SK-N-SH treated with all-trans-retinoic acid at 6 μM for 48 hours (cell line): Measurements from ENCODE around the gene PRPH2.
"Not testable (repeated sequence)": the region's sequence is repeated elsewhere in the genome, so short reads cannot be mapped to it uniquely, and the experiment has no call there.

ENCODE experiments used
- ATAC-seq: fragments of 200-7000 bp; cut with Tn5 transposase; 3 replicates; pipeline ENCODE4 v1.9.1; 2020; ENCODE audit warnings: mild to moderate bottlenecking, moderate library complexity
- ARNTL ChIP-seq: fragments of 450-650 bp; formaldehyde crosslinking; IDR thresholded peaks from 2 replicates; pipeline ENCODE4 v1.5.0; 2020; ENCODE audit warnings: low read depth, mild to moderate bottlenecking, moderate library complexity, borderline replicate concordance
- BACH2 ChIP-seq: fragments of 250-450 bp; sonication (Bioruptor Pico); IDR thresholded peaks from 2 replicates; pipeline ENCODE4 v1.9.0; 2021; ENCODE audit warnings: mild to moderate bottlenecking, borderline replicate concordance
- CREB5 ChIP-seq: fragments of 250-450 bp; sonication (Bioruptor Pico); IDR thresholded peaks from 2 replicates; pipeline ENCODE4 v1.5.1; 2020; ENCODE audit warnings: low read depth, mild to moderate bottlenecking, moderate library complexity
- CSDC2 ChIP-seq: fragments of 250-450 bp; sonication (Bioruptor Pico); IDR thresholded peaks from 2 replicates; pipeline ENCODE4 v1.5.0; 2020; ENCODE audit warnings: mild to moderate bottlenecking, moderate library complexity
- CSRNP3 ChIP-seq: fragments of 250-450 bp; sonication (Bioruptor Pico); IDR thresholded peaks from 2 replicates; pipeline ENCODE4 v1.5.1; 2021; ENCODE audit warnings: mild to moderate bottlenecking, moderate library complexity
- ESRRG ChIP-seq: fragments of 250-450 bp; sonication (Bioruptor Pico); IDR thresholded peaks from 2 replicates; pipeline ENCODE4 v1.6.1; 2021; ENCODE audit warnings: mild to moderate bottlenecking
- GLIS3 ChIP-seq: fragments of 250-450 bp; sonication (Bioruptor Pico); IDR thresholded peaks from 2 replicates; pipeline ENCODE4 v1.5.0; 2020; ENCODE audit warnings: mild to moderate bottlenecking, moderate library complexity
- ISL1 ChIP-seq: fragments of 250-450 bp; sonication (Bioruptor Pico); IDR thresholded peaks from 2 replicates; pipeline ENCODE4 v2.1.2; 2022; ENCODE audit warnings: mild to moderate bottlenecking, moderate library complexity
- OSR1 ChIP-seq: fragments of 250-450 bp; sonication (Bioruptor Pico); IDR thresholded peaks from 2 replicates; pipeline ENCODE4 v1.8.0; 2022; ENCODE audit warnings: moderate library complexity, mild to moderate bottlenecking, inconsistent platforms
- PATZ1 ChIP-seq: fragments of 250-450 bp; sonication (Bioruptor Pico); IDR thresholded peaks from 2 replicates; pipeline ENCODE4 v1.8.0; 2020; ENCODE audit warnings: mild to moderate bottlenecking, moderate library complexity, borderline replicate concordance
- POU6F1 ChIP-seq: fragments of 250-450 bp; sonication (Bioruptor Pico); IDR thresholded peaks from 2 replicates; pipeline ENCODE4 v1.8.0; 2021; ENCODE audit warnings: low read depth, mild to moderate bottlenecking, moderate library complexity, borderline replicate concordance
- PPARA ChIP-seq: fragments of 250-450 bp; sonication (Bioruptor Pico); IDR thresholded peaks from 2 replicates; pipeline ENCODE4 v1.5.0; 2020; ENCODE audit warnings: mild to moderate bottlenecking, borderline replicate concordance
- RARB ChIP-seq: fragments of 250-450 bp; sonication (Bioruptor Pico); IDR thresholded peaks from 2 replicates; pipeline ENCODE4 v1.8.0; 2021; ENCODE audit warnings: mild to moderate bottlenecking, moderate library complexity
- SNAI2 ChIP-seq: fragments of 250-450 bp; sonication (Bioruptor Pico); IDR thresholded peaks from 2 replicates; pipeline ENCODE4 v1.5.0; 2020; ENCODE audit warnings: mild to moderate bottlenecking, moderate library complexity
- TCF4 ChIP-seq: fragments of 250-450 bp; sonication (Bioruptor Pico); IDR thresholded peaks from 2 replicates; pipeline ENCODE4 v1.8.0; 2021; ENCODE audit warnings: mild to moderate bottlenecking, moderate library complexity, borderline replicate concordance
- TOX ChIP-seq: fragments of 250-450 bp; sonication (Bioruptor Pico); IDR thresholded peaks from 2 replicates; pipeline ENCODE4 v1.8.0; 2021; ENCODE audit warnings: mild to moderate bottlenecking, moderate library complexity, borderline replicate concordance
- TSHZ2 ChIP-seq: fragments of 250-450 bp; sonication (Bioruptor Pico); IDR thresholded peaks from 2 replicates; pipeline ENCODE4 v1.5.0; 2020; ENCODE audit warnings: mild to moderate bottlenecking, moderate library complexity
- ZC3H10 ChIP-seq: fragments of 250-450 bp; sonication (Bioruptor Pico); IDR thresholded peaks from 2 replicates; pipeline ENCODE4 v1.5.1; 2021; ENCODE audit warnings: mild to moderate bottlenecking, moderate library complexity
- ZFP3 ChIP-seq: fragments of 250-450 bp; sonication (Bioruptor Pico); IDR thresholded peaks from 2 replicates; pipeline ENCODE4 v1.5.0; 2020; ENCODE audit warnings: mild to moderate bottlenecking, moderate library complexity
- ZFP30 ChIP-seq: fragments of 450-650 bp; formaldehyde crosslinking; IDR thresholded peaks from 2 replicates; pipeline ENCODE4 v1.5.0; 2022; ENCODE audit warnings: mild to moderate bottlenecking, moderate library complexity
- ZNF70 ChIP-seq: fragments of 450-650 bp; formaldehyde crosslinking; IDR thresholded peaks from 2 replicates; pipeline ENCODE4 v1.5.0; 2020; ENCODE audit warnings: mild to moderate bottlenecking, moderate library complexity
- ZNF8 ChIP-seq: fragments of 450-650 bp; formaldehyde crosslinking; IDR thresholded peaks from 2 replicates; pipeline ENCODE4 v1.5.0; 2020; ENCODE audit warnings: mild to moderate bottlenecking, moderate library complexity

Gene PRPH2

GRCh38 chr6:42674780-42675179, 47.6 kb downstream of the PRPH2 start:
- no peak for ATAC-seq
- TF ChIP-seq CREB5 (CRISPR knock-in tag) (no peak), CSRNP3 (no peak), BACH2 (CRISPR knock-in tag) (no peak), TOX (no peak), PPARA (CRISPR knock-in tag) (no peak), POU6F1 (CRISPR knock-in tag) (no peak), ZFP30 (CRISPR knock-in tag) (no peak), TSHZ2 (no peak), SNAI2 (no peak), CSDC2 (no peak), ARNTL (CRISPR knock-in tag) (no peak), OSR1 (CRISPR knock-in tag) (no peak), ZC3H10 (CRISPR knock-in tag) (no peak), RARB (CRISPR knock-in tag) (no peak), TCF4 (CRISPR knock-in tag) (no peak), ZNF70 (CRISPR knock-in tag) (no peak), ZFP3 (no peak)

- not testable (repeated sequence) for ATAC-seq
Observed at GRCh38 chr6:42674368-42674767, 48.0 kb downstream of the PRPH2 start.

- TF ChIP-seq ZNF8 (no peak), ISL1 (CRISPR knock-in tag) (no peak), RARB (CRISPR knock-in tag) (no peak), ESRRG (no peak), CSRNP3 (no peak), ZFP30 (CRISPR knock-in tag) (no peak), OSR1 (CRISPR knock-in tag) (no peak), SNAI2 (no peak), ZFP3 (no peak), TOX (no peak), GLIS3 (CRISPR knock-in tag) (no peak), PPARA (CRISPR knock-in tag) (no peak), TCF4 (CRISPR knock-in tag) (no peak), CSDC2 (no peak), PATZ1 (no peak), BACH2 (CRISPR knock-in tag) (no peak)
- TF ChIP-seq, all 23 proteins: peak for 0
- ATAC-seq: no peak
Observed at GRCh38 chr6:42664718-42665117, 57.7 kb downstream of the PRPH2 start.
